Osteocyte (in vitro differentiated cells): Measurements from ENCODE around the gene DCST1. TPM values are rescaled to one million over a fixed set of nuclear protein-coding genes. Genes with fewer than 3 reads are reported as not detected.

Source experiments
- DNase-seq: peaks from one replicate; pipeline ENCODE4 v3.0.0; 2021; ENCODE audit warnings: mixed read lengths; ENCODE audit not compliant: unreplicated experiment; ENCODE audit errors: extremely low spot score
- H3K27ac Mint-ChIP-seq: one replicate; pipeline ENCODE4 v1.8.0; 2021; ENCODE audit warnings: mild to moderate bottlenecking, mixed read lengths; ENCODE audit not compliant: unreplicated experiment
- H3K27me3 Mint-ChIP-seq: one replicate; pipeline ENCODE4 v1.8.0; 2021; ENCODE audit warnings: mixed read lengths; ENCODE audit not compliant: unreplicated experiment
- H3K36me3 Mint-ChIP-seq: one replicate; pipeline ENCODE4 v1.8.0; 2021; ENCODE audit warnings: mixed read lengths; ENCODE audit not compliant: unreplicated experiment
- H3K4me1 Mint-ChIP-seq: one replicate; pipeline ENCODE4 v1.8.0; 2021; ENCODE audit warnings: mixed read lengths; ENCODE audit not compliant: unreplicated experiment
- H3K4me3 Mint-ChIP-seq: one replicate; pipeline ENCODE4 v1.8.0; 2021; ENCODE audit warnings: mild to moderate bottlenecking, moderate library complexity, mixed read lengths; ENCODE audit not compliant: unreplicated experiment
- H3K9me3 Mint-ChIP-seq: one replicate; pipeline ENCODE4 v1.8.0; 2021; ENCODE audit warnings: mixed read lengths; ENCODE audit not compliant: unreplicated experiment
- total RNA-seq: library from RNA; stranded (reverse); gene quantifications from 2 replicates; pipeline ENCODE4 v1.2.1, GENCODE V29; 2021
- TF ChIP-seq, protein P1 (sequence below): fragments of 200-600 bp; sonication (generic); IDR thresholded peaks from 2 replicates; pipeline ENCODE4 v1.5.0; 2021; ENCODE audit warnings: antibody characterized with exemption, mild to moderate bottlenecking, moderate library complexity

The DCST1 gene
- total RNA-seq, 1 donor from 2014 or later = not detected

DNA sequence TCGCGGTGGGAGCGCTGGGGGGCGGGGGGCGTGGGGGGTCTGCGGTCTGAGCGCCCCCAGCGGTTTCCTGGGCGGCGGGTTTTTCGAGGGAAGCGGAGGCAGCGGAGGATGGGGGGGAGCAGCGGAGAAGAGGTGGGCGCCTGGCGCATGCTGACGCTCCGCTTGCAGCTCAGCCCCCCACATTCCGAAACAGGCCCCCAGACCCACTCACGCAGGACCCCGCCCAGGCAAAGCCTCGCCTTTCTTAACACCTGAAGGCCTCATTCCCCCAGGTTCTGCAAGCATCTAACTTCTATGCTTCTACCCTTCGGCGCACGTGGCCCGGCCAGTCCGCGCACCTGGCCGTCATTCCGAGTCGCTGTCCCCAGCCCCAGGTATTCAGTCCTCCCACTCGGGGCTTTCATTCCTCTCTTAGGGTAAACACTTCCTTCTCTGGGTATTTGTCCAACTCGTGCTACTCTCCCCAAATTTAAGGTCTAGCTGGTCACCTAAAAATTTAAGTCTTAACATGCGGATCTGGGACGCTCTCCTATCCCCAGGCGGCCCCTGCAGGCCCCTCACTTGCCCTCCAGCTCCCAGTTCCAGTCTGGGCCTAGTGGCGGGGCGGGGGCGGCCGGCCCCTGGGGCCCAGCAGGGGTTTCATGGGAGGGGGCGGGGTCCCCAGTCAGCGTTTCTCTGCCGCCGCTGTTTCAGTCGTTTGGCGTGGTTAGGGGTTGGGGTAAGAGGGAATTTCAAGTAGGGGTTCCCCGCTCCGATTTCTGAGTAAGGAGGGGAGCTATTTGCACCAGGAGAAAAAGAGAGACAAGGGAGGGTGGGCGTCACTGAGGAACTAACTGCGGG, 33.8 kb upstream of the DCST1 start:
- Mint-ChIP-seq H3K27ac (peak overlapping the region; percentile 95), H3K9me3 (no peaks in the 10 kb centered on the region), H3K36me3 (no peaks in the 10 kb centered on the region), H3K4me1 (peaks cover 27% of the 10 kb centered on the region), H3K4me3 (peak overlapping the region; percentile 94), H3K27me3 (no peaks in the 10 kb centered on the region)
- TF ChIP-seq, protein P1, sequence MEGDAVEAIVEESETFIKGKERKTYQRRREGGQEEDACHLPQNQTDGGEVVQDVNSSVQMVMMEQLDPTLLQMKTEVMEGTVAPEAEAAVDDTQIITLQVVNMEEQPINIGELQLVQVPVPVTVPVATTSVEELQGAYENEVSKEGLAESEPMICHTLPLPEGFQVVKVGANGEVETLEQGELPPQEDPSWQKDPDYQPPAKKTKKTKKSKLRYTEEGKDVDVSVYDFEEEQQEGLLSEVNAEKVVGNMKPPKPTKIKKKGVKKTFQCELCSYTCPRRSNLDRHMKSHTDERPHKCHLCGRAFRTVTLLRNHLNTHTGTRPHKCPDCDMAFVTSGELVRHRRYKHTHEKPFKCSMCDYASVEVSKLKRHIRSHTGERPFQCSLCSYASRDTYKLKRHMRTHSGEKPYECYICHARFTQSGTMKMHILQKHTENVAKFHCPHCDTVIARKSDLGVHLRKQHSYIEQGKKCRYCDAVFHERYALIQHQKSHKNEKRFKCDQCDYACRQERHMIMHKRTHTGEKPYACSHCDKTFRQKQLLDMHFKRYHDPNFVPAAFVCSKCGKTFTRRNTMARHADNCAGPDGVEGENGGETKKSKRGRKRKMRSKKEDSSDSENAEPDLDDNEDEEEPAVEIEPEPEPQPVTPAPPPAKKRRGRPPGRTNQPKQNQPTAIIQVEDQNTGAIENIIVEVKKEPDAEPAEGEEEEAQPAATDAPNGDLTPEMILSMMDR = no peak
- DNase-seq = no peak

DNA sequence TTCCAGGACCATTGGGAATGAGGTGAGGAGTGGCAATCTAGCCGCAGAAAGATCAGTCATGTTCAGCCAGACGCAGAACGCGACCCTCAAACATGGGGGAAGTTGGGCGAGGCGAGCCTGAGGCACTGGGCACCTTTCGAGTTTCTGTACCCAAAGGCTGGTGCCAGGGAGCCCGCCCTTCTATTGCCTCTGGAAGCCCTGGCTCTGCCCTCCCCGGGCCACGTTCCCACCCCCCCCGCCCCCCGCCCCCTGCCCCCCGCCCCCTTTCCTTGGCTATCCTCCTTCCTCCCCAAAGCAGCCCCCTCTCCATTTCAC, 33.3 kb upstream of the DCST1 start:
- Mint-ChIP-seq H3K27ac (peak overlapping the region; percentile 95), H3K36me3 (no peaks in the 10 kb centered on the region), H3K9me3 (no peaks in the 10 kb centered on the region), H3K27me3 (no peaks in the 10 kb centered on the region), H3K4me3 (peak overlapping the region; percentile 94), H3K4me1 (peaks cover 30% of the 10 kb centered on the region)
- no peak for DNase-seq
- TF ChIP-seq, protein P1 = no peak

DNA sequence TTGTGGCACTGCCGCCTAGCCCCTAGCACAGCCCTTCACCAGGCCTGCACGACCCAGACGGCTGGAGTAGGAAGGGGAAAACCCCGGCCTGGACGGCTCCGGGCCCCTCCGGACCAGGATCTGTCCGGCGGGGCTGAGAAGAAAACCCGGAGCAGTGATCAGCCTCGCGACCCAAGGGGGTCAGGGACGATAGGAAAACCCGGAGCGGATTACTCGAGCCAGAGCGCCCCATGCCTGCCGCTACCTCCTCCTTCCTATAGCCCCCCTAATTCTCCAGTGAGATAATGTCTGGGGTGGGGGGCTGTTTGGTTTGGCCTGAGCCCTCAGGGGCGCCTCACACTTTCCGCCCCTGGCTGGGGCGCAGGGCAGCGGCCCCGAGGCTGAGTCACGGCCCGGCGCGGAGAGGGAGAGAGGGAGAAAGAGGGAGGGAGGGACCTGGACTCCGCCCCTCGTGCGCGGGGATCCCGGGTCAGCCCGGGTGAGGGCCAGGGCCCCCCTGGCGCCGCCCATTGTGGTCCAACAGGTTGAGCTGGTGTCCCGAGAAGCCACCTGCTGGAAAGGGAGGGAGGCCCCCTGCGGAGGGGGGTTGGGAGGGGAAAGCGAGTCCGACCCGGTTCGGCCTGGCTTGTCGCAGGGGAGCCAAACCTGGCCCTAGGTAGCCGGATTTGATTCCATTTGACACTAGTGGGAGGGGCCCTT, 32.7 kb upstream of the DCST1 start:
- DNase-seq = peak; percentile 91
- peaks cover 31% of the 10 kb centered on the region for H3K4me1 Mint-ChIP-seq
- no peaks in the 10 kb centered on the region for H3K36me3 Mint-ChIP-seq
- TF ChIP-seq, protein P1 = no peak
- H3K9me3 Mint-ChIP-seq = no peaks in the 10 kb centered on the region
- peak overlapping the region; percentile 94 for H3K4me3 Mint-ChIP-seq
- peak overlapping the region; percentile 95 for H3K27ac Mint-ChIP-seq
- H3K27me3 Mint-ChIP-seq = no peaks in the 10 kb centered on the region

DNA sequence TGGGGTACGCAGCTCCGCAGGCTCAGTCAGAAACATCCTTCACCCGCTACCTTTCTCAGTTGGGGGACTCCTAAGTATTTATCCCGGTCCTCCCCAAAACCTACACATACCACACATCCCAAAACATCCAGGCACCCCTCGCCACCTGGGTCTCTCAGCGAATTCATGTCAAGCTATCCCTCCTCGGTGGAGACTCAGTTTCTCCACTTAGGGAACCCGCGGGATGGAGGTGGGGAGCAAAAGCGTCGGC, 32.3 kb upstream of the DCST1 start:
- no peak for DNase-seq
- Mint-ChIP-seq H3K27ac (peak overlapping the region; percentile 95), H3K36me3 (no peaks in the 10 kb centered on the region), H3K4me1 (peaks cover 31% of the 10 kb centered on the region), H3K27me3 (no peaks in the 10 kb centered on the region), H3K4me3 (peak overlapping the region; percentile 94), H3K9me3 (no peaks in the 10 kb centered on the region)
- TF ChIP-seq, protein P1 = no peak

DNA sequence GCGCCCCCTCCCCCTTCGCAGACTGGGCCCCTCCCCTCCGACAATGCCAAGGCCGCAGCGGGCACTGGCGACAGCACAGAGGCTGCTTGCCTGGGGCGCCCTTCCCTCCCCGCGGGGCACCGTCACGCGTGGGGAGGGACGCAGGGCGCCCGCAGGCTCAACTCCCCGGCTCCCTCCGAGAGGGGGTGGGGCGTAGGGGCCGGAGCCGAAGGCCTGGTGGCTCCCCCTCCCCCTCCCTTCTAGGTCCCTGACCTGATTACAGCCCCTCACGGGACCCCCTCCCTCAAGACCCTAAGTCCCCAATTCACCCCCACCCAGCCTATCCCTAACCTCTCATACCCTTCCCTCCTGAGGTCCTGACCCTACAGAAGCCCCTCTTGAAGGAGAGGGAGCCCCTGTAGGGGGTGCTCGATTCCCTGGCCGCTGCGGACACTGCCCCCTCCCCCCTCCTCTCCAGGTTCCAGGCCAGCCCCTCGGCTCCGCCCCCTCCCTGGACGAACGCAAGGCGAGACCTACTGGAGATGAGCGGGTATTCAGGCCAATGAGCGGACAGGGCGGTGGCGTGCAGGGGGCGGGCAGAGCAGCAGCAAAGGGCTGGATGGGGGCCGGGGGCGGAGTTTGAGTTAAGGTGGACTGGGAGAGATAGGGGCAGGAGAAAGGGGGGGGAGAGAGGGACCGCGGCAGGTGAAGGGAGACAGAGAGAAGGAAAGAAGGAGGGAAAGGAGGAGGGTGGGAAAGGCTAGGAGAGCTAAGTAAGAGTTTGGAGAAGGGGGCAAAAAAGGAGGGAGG, 31.8 kb upstream of the DCST1 start:
- Mint-ChIP-seq H3K4me1 (peaks cover 34% of the 10 kb centered on the region), H3K27me3 (no peaks in the 10 kb centered on the region), H3K36me3 (no peaks in the 10 kb centered on the region), H3K9me3 (no peaks in the 10 kb centered on the region), H3K4me3 (peak overlapping the region; percentile 94), H3K27ac (peak overlapping the region; percentile 95)
- TF ChIP-seq, protein P1 = peak; percentile 56
- DNase-seq = peak; percentile 100
